ENCODE measurements around the gene RAB12.

The RAB12 gene

DNA sequence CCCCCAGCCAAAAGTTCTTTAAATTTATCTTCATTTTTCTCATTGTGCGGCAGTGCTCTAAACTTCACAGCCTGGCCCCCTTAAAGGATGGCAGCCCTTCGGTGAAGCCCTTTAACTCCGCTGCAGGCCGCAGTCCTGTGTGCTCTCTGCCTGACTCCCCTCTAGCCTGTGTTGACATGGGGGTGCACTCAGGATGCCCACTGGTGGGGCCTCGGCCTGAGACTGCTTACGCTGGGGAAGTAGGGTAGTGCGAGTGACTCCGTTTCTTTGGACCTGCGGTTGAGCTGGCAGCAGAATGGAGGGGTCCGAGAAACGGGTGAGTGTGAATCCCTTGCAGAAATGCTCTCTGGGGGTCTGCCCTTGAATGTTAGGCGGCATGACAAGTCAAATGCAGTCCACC lies 5.6 kb downstream of the RAB12 start:
- H3K4me3 ChIP-seq (replicated peaks; ENCODE audit: low read depth, low read length), result peak overlapping the region; percentile 13; the same call in 1 of the 2 replicates
- TF ChIP-seq, protein P1, sequence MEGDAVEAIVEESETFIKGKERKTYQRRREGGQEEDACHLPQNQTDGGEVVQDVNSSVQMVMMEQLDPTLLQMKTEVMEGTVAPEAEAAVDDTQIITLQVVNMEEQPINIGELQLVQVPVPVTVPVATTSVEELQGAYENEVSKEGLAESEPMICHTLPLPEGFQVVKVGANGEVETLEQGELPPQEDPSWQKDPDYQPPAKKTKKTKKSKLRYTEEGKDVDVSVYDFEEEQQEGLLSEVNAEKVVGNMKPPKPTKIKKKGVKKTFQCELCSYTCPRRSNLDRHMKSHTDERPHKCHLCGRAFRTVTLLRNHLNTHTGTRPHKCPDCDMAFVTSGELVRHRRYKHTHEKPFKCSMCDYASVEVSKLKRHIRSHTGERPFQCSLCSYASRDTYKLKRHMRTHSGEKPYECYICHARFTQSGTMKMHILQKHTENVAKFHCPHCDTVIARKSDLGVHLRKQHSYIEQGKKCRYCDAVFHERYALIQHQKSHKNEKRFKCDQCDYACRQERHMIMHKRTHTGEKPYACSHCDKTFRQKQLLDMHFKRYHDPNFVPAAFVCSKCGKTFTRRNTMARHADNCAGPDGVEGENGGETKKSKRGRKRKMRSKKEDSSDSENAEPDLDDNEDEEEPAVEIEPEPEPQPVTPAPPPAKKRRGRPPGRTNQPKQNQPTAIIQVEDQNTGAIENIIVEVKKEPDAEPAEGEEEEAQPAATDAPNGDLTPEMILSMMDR (IDR thresholded peaks at IDR 0.05; ENCODE audit: low read depth, low read length, missing control alignments), result no peak
- DNase-seq (ENCODE audit: extremely low read depth, low read depth), result no peak

DNA sequence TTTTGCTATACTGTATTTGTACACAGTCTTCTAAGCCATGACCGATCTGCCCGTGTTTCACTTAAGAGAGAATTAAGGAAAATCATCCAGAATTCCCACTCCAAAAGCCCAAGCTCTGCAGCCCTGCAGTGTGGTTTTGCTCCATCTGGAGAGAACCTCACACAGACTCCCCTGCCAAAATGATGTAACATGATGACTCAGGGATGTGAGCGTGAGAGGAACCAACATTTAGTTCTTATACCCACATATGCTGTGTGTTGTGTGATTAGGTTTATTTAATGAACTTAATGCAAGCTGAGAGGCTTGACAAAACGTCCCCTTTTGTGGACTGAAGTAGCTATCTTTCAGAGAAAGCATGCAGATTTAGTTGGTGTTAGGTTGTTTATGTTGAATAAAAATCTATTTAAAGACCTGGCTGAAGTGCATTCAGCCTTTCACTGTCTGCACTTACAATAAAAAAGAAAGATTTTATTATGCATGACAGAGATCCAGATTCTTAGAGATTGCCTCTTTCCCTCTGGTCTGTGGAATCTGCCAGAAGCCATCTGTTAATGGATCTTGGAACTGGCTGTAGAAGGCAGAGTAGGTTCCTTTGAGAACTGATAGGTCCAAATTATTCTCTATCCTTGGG lies 6.3 kb downstream of the RAB12 start:
- peak overlapping the region; percentile 0; the same call in 1 of the 2 replicates for H3K4me3 ChIP-seq (replicated peaks; ENCODE audit: low read depth, low read length)
- peak; percentile 90 for DNase-seq (ENCODE audit: extremely low read depth, low read depth)
- TF ChIP-seq, protein P1 (IDR thresholded peaks at IDR 0.05; ENCODE audit: low read depth, low read length, missing control alignments), result no peak

DNA sequence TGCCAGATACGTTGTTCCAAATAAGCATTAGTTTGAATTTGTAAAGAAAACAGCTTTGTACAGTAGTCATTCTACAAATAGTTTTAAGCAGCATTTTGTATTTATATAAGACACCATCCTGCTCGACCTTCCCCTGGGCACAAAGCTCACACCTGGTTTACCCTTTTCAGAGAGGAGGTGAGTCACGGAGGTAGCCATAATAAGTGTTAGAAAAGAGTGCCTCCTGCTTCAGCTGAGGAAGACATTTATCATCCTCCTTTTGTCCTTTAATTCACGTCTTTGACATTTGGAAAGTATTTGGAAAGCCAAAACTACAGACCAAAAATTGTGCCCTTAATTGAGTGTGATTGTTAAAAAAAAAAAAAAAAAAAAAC lies 6.8 kb downstream of the RAB12 start:
- TF ChIP-seq, protein P1 (IDR thresholded peaks at IDR 0.05; ENCODE audit: low read depth, low read length, missing control alignments), result no peak
- DNase-seq (ENCODE audit: extremely low read depth, low read depth), result no peak
- peak overlapping the region; percentile 0; the same call in 1 of the 2 replicates for H3K4me3 ChIP-seq (replicated peaks; ENCODE audit: low read depth, low read length)

DNA sequence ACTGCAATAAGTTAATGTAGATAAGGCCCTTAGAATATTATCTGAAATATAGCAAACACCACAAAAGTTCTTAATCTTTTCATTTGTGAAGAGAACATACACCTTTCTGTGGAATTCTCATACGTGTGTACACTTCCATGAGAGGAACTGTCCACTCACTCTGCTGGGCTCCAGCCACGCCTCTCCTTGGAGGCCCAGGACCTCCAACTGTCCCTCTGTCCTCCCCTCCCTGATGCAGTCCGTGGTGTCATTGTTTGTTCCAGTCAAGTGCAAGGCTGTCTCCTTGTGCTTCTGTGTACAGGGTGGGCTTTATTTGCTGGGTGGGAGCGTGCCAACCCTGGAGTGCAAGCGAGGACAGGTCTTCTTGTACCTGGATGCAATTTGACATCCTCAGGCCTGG lies 8.7 kb downstream of the RAB12 start:
- DNase-seq (ENCODE audit: extremely low read depth, low read depth), result no peak
- H3K4me3 ChIP-seq (replicated peaks; ENCODE audit: low read depth, low read length), result no peak overlapping the region
- TF ChIP-seq, protein P1 (IDR thresholded peaks at IDR 0.05; ENCODE audit: low read depth, low read length, missing control alignments), result no peak

DNA sequence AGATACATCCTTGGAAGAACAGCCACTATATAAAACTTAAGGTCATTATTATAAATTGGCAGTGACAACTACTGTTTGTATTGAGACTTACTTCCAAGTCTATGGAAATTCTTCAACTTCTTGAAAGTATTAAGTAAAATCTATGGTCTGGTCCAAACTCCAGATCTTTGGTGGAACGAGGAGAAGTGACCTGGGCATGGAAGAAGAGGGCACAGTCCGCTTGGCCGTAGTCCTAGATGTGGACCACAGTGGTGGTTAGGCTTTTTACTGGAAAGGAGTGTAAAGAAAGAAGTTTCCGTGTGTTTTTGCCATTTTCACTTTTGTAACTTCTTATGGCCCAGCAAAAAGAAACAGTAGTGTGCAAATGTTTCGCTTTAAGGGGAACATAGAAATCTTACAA lies 9.8 kb downstream of the RAB12 start:
- H3K4me3 ChIP-seq (replicated peaks; ENCODE audit: low read depth, low read length), result no peak overlapping the region
- TF ChIP-seq, protein P1 (IDR thresholded peaks at IDR 0.05; ENCODE audit: low read depth, low read length, missing control alignments), result no peak
- DNase-seq (ENCODE audit: extremely low read depth, low read depth), result no peak

DNA sequence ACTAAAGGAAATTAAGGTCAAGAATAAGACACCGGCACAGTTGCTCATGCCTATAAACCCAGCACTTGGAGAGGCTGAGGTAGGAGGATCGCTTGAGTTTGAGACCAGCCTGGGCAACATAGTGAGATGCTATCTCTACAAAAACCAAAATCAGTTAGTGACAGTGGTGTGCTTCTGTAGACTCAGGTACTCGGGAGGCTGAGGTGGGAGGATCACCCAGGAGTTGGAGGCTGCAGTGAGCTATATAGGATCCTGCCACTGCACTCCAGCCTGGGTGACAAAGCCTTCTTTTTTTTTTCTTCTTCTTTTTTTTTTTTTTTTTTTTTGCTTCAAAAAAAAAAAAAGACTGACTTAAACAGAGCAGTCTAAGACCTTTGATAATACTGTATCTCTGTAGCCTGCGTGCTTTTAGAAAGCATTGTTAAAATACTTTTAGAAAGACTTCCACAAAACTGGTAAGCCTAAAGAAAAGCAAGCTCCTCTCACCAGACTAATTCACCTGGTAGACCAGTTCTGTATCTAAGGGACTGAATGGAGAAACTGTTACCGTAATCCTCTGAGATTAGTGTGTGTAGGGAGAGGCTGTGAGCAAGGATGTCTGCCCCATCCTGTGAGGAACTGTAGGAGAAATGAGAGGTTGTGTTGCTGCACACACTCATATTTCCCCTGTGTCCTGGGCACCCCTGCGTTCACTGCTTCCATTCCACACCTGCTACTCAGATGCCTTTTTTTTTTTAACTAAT lies 10.8 kb downstream of the RAB12 start:
- H3K4me3 ChIP-seq (replicated peaks; ENCODE audit: low read depth, low read length), result no peak overlapping the region
- no peak for DNase-seq (ENCODE audit: extremely low read depth, low read depth)
- TF ChIP-seq, protein P1 (IDR thresholded peaks at IDR 0.05; ENCODE audit: low read depth, low read length, missing control alignments), result no peak

Measured in HFF-Myc (cell line).